SK-N-SH treated with all-trans-retinoic acid at 6 μM for 48 hours (cell line): ENCODE results near the gene NANP.

Experiments
- CREB5 ChIP-seq: fragments of 250-450 bp; sonication (Bioruptor Pico); IDR thresholded peaks from 2 replicates; pipeline ENCODE4 v1.5.1; 2020; ENCODE audit warnings: low read depth, mild to moderate bottlenecking, moderate library complexity
- ESRRG ChIP-seq: fragments of 250-450 bp; sonication (Bioruptor Pico); IDR thresholded peaks from 2 replicates; pipeline ENCODE4 v1.6.1; 2021; ENCODE audit warnings: mild to moderate bottlenecking
- PATZ1 ChIP-seq: fragments of 250-450 bp; sonication (Bioruptor Pico); IDR thresholded peaks from 2 replicates; pipeline ENCODE4 v1.8.0; 2020; ENCODE audit warnings: mild to moderate bottlenecking, moderate library complexity, borderline replicate concordance
- PPARA ChIP-seq: fragments of 250-450 bp; sonication (Bioruptor Pico); IDR thresholded peaks from 2 replicates; pipeline ENCODE4 v1.5.0; 2020; ENCODE audit warnings: mild to moderate bottlenecking, borderline replicate concordance
- TOX ChIP-seq: fragments of 250-450 bp; sonication (Bioruptor Pico); IDR thresholded peaks from 2 replicates; pipeline ENCODE4 v1.8.0; 2021; ENCODE audit warnings: mild to moderate bottlenecking, moderate library complexity, borderline replicate concordance
- TSHZ2 ChIP-seq: fragments of 250-450 bp; sonication (Bioruptor Pico); IDR thresholded peaks from 2 replicates; pipeline ENCODE4 v1.5.0; 2020; ENCODE audit warnings: mild to moderate bottlenecking, moderate library complexity
- ZFP3 ChIP-seq: fragments of 250-450 bp; sonication (Bioruptor Pico); IDR thresholded peaks from 2 replicates; pipeline ENCODE4 v1.5.0; 2020; ENCODE audit warnings: mild to moderate bottlenecking, moderate library complexity
- ZNF8 ChIP-seq: fragments of 450-650 bp; formaldehyde crosslinking; IDR thresholded peaks from 2 replicates; pipeline ENCODE4 v1.5.0; 2020; ENCODE audit warnings: mild to moderate bottlenecking, moderate library complexity
- TF ChIP-seq, protein P1 (sequence below): fragments of 250-450 bp; sonication (Bioruptor Pico); IDR thresholded peaks from 2 replicates; pipeline ENCODE4 v1.8.0; 2021; ENCODE audit warnings: low read depth, mild to moderate bottlenecking, moderate library complexity, borderline replicate concordance

DNA sequence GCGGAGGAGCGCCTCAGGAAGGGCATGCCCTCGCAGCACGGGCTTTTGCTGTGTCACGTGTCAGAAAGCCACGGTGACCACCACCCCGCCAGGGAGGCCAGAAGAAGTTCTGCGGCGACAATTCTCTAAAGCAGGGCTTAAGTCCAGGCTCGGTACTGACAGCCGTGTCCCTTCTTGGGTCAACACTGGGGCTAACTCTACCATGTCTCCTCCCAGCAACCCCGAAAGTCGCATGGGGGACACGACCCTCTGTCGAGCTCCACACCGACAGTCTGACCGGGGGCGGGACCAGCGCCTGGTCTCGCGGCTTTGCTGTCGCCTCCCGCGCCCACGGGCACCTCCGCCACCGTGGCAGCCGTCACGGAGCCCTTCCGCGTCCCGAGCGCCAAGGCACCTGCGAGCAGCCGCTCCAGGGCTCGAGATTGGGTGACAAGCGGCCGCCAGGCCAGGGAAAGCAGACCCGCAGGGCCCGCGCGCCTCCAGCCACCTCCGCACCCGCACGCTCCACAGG, 534 bp downstream of the NANP start:
- TF ChIP-seq ZNF8 (CRISPR knock-in tag) (no peak), CREB5 (CRISPR knock-in tag) (no peak), TOX (no peak), PATZ1 (CRISPR knock-in tag) (no peak), PPARA (CRISPR knock-in tag) (no peak), ESRRG (CRISPR knock-in tag) (no peak), TSHZ2 (CRISPR knock-in tag) (no peak), ZFP3 (CRISPR knock-in tag) (no peak)
- TF ChIP-seq, protein P1, sequence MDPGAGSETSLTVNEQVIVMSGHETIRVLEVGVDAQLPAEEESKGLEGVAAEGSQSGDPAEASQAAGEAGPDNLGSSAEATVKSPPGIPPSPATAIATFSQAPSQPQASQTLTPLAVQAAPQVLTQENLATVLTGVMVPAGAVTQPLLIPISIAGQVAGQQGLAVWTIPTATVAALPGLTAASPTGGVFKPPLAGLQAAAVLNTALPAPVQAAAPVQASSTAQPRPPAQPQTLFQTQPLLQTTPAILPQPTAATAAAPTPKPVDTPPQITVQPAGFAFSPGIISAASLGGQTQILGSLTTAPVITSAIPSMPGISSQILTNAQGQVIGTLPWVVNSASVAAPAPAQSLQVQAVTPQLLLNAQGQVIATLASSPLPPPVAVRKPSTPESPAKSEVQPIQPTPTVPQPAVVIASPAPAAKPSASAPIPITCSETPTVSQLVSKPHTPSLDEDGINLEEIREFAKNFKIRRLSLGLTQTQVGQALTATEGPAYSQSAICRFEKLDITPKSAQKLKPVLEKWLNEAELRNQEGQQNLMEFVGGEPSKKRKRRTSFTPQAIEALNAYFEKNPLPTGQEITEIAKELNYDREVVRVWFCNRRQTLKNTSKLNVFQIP = no peak
